Dendritic cell treated with granulocyte-macrophage colony-stimulating factor and Interleukin-4, amounts not matched to agents 40 ng/mL and 50 ng/mL, for 4 days (primary cell): ENCODE results near the gene ALG14.
"Not testable (repeated sequence)": the region's sequence is repeated elsewhere in the genome, so short reads cannot be mapped to it uniquely, and the experiment has no call there.

ENCODE experiments used
- H3K27ac Mint-ChIP-seq: one replicate; pipeline ENCODE4 v1.8.0; 2022; ENCODE audit warnings: mild to moderate bottlenecking, mixed read lengths
- H3K27me3 Mint-ChIP-seq: one replicate; pipeline ENCODE4 v1.8.0; 2022; ENCODE audit warnings: mild to moderate bottlenecking, mixed read lengths
- H3K36me3 Mint-ChIP-seq: one replicate; pipeline ENCODE4 v1.8.0; 2022; ENCODE audit warnings: low read depth, mixed read lengths
- H3K4me1 Mint-ChIP-seq: one replicate; pipeline ENCODE4 v1.8.0; 2022; ENCODE audit warnings: low read depth, mixed read lengths
- H3K4me3 Mint-ChIP-seq: one replicate; pipeline ENCODE4 v1.8.0; 2022; ENCODE audit warnings: mild to moderate bottlenecking, moderate library complexity, mixed read lengths
- H3K9me3 Mint-ChIP-seq: one replicate; pipeline ENCODE4 v1.8.0; 2022; ENCODE audit warnings: mixed read lengths
- intact Hi-C: fragments of 100-400 bp; cut with micrococcal nuclease; formaldehyde crosslinking; loops from one replicate; pipeline ENCODE4 v1.15.0; 2022

The ALG14 gene

GRCh38 chr1:95002540-95003432, 70.0 kb downstream of the ALG14 start:
- intact Hi-C loops = no loop called here
- Mint-ChIP-seq H3K9me3 (no peaks in the 10 kb centered on the region), H3K27me3 (no peaks in the 10 kb centered on the region), H3K4me1 (no peaks in the 10 kb centered on the region), H3K36me3 (no peaks in the 10 kb centered on the region), H3K4me3 (no peak overlapping the region), H3K27ac (no peak overlapping the region)

GRCh38 chr1:95002164-95002539, 70.6 kb downstream of the ALG14 start:
- no peak overlapping the region for H3K27ac Mint-ChIP-seq
- H3K4me3 Mint-ChIP-seq = no peak overlapping the region
- intact Hi-C loops = no loop called here
- H3K36me3 Mint-ChIP-seq = no peaks in the 10 kb centered on the region
- H3K9me3 Mint-ChIP-seq = no peaks in the 10 kb centered on the region
- no peaks in the 10 kb centered on the region for H3K27me3 Mint-ChIP-seq
- no peaks in the 10 kb centered on the region for H3K4me1 Mint-ChIP-seq

GRCh38 chr1:94999456-95000131, 73.2 kb downstream of the ALG14 start:
- no peak overlapping the region for H3K4me3 Mint-ChIP-seq
- H3K27ac Mint-ChIP-seq = no peak overlapping the region
- no peaks in the 10 kb centered on the region for H3K27me3 Mint-ChIP-seq
- no peaks in the 10 kb centered on the region for H3K36me3 Mint-ChIP-seq
- intact Hi-C loops = no loop called here
- H3K4me1 Mint-ChIP-seq = no peaks in the 10 kb centered on the region
- no peaks in the 10 kb centered on the region for H3K9me3 Mint-ChIP-seq

- Mint-ChIP-seq H3K27ac (no peak overlapping the region), H3K4me1 (no peaks in the 10 kb centered on the region), H3K27me3 (no peaks in the 10 kb centered on the region), H3K9me3 (no peaks in the 10 kb centered on the region), H3K4me3 (no peak overlapping the region), H3K36me3 (no peaks in the 10 kb centered on the region)
- intact Hi-C loops = no loop called here
Measured at GRCh38 chr1:94998748-94999147, 74.0 kb downstream of the ALG14 start.

GRCh38 chr1:94998114-94998513, 74.6 kb downstream of the ALG14 start:
- intact Hi-C loops = no loop called here
- Mint-ChIP-seq H3K27me3 (no peaks in the 10 kb centered on the region), H3K27ac (no peak overlapping the region), H3K9me3 (no peaks in the 10 kb centered on the region), H3K4me1 (no peaks in the 10 kb centered on the region), H3K4me3 (no peak overlapping the region), H3K36me3 (no peaks in the 10 kb centered on the region)

- H3K27ac Mint-ChIP-seq, H3K4me3 Mint-ChIP-seq, H3K4me1 Mint-ChIP-seq, H3K27me3 Mint-ChIP-seq, H3K36me3 Mint-ChIP-seq, intact Hi-C loops, H3K9me3 Mint-ChIP-seq: not testable (repeated sequence)
Measured at GRCh38 chr1:94995536-94995935, 77.2 kb downstream of the ALG14 start.

GRCh38 chr1:94994805-94995204, 77.9 kb downstream of the ALG14 start:
- Mint-ChIP-seq H3K4me1 (no peaks in the 10 kb centered on the region), H3K36me3 (no peaks in the 10 kb centered on the region), H3K27me3 (no peaks in the 10 kb centered on the region), H3K27ac (no peak overlapping the region), H3K9me3 (no peaks in the 10 kb centered on the region), H3K4me3 (no peak overlapping the region)
- intact Hi-C loops = no loop called here

GRCh38 chr1:94993931-94994645, 78.7 kb downstream of the ALG14 start:
- Mint-ChIP-seq H3K27me3 (no peaks in the 10 kb centered on the region), H3K36me3 (no peaks in the 10 kb centered on the region), H3K27ac (no peak overlapping the region), H3K9me3 (no peaks in the 10 kb centered on the region), H3K4me3 (no peak overlapping the region), H3K4me1 (no peaks in the 10 kb centered on the region)
- intact Hi-C loops = no loop called here

- intact Hi-C loops = no loop called here
- H3K27me3 Mint-ChIP-seq = no peaks in the 10 kb centered on the region
- no peaks in the 10 kb centered on the region for H3K4me1 Mint-ChIP-seq
- H3K36me3 Mint-ChIP-seq = no peaks in the 10 kb centered on the region
- H3K27ac Mint-ChIP-seq = no peak overlapping the region
- H3K4me3 Mint-ChIP-seq = no peak overlapping the region
- H3K9me3 Mint-ChIP-seq = no peaks in the 10 kb centered on the region
Measured at GRCh38 chr1:94992863-94993563, 79.7 kb downstream of the ALG14 start.

- intact Hi-C loops = no loop called here
- H3K4me3 Mint-ChIP-seq = no peak overlapping the region
- no peaks in the 10 kb centered on the region for H3K36me3 Mint-ChIP-seq
- H3K9me3 Mint-ChIP-seq = no peaks in the 10 kb centered on the region
- no peaks in the 10 kb centered on the region for H3K4me1 Mint-ChIP-seq
- no peaks in the 10 kb centered on the region for H3K27me3 Mint-ChIP-seq
- H3K27ac Mint-ChIP-seq = no peak overlapping the region
Measured at GRCh38 chr1:94992161-94992560, 80.6 kb downstream of the ALG14 start.

GRCh38 chr1:94989911-94990473, 82.8 kb downstream of the ALG14 start:
- no peaks in the 10 kb centered on the region for H3K27me3 Mint-ChIP-seq
- H3K4me1 Mint-ChIP-seq = no peaks in the 10 kb centered on the region
- H3K27ac Mint-ChIP-seq = no peak overlapping the region
- H3K36me3 Mint-ChIP-seq = no peaks in the 10 kb centered on the region
- H3K4me3 Mint-ChIP-seq = no peak overlapping the region
- intact Hi-C loops = no loop called here
- H3K9me3 Mint-ChIP-seq = no peaks in the 10 kb centered on the region

- H3K4me1 Mint-ChIP-seq = no peaks in the 10 kb centered on the region
- no peaks in the 10 kb centered on the region for H3K27me3 Mint-ChIP-seq
- H3K27ac Mint-ChIP-seq = no peak overlapping the region
- H3K9me3 Mint-ChIP-seq = no peaks in the 10 kb centered on the region
- intact Hi-C loops = no loop called here
- H3K4me3 Mint-ChIP-seq = no peak overlapping the region
- no peaks in the 10 kb centered on the region for H3K36me3 Mint-ChIP-seq
Measured at GRCh38 chr1:94989398-94989797, 83.4 kb downstream of the ALG14 start.

GRCh38 chr1:94988356-94988755, 84.4 kb downstream of the ALG14 start:
- Mint-ChIP-seq H3K4me3 (no peak overlapping the region), H3K27ac (no peak overlapping the region), H3K36me3 (no peaks in the 10 kb centered on the region), H3K27me3 (no peaks in the 10 kb centered on the region), H3K4me1 (no peaks in the 10 kb centered on the region), H3K9me3 (no peaks in the 10 kb centered on the region)
- intact Hi-C loops = no loop called here
